CD1c-positive myeloid dendritic cell (primary cell): ENCODE results near the gene GRM1.

ENCODE experiments used
- DNase-seq: peaks from one replicate; pipeline ENCODE4 v3.0.0-alpha.2; 2016; ENCODE audit errors: extremely low spot score

GRM1 gene

DNA sequence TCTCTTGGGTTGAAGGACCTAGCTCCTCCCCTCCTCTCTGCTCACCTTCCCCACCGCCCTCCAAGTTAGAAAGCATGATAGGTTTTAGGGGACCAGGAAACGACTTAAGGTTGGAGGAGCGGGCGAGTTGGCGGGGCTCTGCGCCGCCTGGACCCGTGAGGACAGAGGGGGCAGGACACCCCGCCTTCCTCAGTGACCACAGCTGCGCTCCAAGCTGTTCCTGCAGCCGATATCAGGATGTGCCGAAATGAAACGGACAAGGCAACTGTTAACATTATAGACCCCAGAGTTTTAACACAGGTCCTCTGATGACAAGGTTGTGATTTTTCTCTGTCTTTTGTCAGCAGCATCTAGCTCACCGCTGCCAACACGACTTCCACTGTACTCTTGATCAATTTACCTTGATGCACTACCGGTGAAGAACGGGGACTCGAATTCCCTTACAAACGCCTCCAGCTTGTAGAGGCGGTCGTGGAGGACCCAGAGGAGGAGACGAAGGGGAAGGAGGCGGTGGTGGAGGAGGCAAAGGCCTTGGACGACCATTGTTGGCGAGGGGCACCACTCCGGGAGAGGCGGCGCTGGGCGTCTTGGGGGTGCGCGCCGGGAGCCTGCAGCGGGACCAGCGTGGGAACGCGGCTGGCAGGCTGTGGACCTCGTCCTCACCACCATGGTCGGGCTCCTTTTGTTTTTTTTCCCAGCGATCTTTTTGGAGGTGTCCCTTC, at the start of gene GRM1:
TSS of gene GRM1 (plus strand) at position 212 of the 722 bp plus-strand sequence. CDS start at position 668, 456 bp downstream.
- no peak for DNase-seq

DNA sequence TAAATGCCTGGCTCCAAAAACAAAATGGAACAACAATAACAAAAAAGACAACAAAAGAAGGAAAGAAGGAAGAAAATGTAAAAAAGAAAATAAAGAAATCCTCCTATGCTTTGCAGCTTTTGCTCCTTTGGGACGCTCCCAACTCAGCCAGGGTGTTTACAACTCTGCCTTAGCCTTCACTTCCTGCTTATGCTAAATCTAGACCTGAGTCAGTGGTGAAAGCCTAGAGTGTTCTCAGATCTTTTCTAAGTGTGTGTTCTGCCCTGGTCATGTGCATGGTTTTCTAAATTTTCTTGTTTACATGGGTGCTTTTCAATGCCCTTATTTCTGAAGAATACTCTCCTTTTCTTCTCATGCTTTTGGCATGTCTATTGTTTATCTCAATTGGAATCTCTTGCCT, 19.5 kb upstream of the GRM1 start:
- DNase-seq, result no peak

DNA sequence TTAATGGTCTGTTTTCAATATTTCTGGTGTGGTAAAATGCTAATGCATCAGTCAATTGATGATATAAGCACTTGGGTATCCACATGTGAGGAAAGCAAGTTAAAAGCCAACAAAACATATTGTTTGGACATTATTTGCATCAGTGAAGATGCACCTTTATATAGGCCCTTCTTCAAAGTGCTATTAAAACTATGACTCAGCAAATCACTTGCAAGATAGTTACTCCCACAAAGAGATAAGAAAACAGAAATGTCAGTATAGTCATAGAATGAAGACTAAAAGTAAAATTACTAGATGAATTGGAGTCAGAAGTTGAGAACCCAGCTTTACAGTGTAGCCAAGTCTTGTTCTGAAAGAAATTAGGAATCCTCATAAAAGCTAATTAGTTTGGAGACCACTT, 14.6 kb upstream of the GRM1 start:
- DNase-seq, result no peak

DNA sequence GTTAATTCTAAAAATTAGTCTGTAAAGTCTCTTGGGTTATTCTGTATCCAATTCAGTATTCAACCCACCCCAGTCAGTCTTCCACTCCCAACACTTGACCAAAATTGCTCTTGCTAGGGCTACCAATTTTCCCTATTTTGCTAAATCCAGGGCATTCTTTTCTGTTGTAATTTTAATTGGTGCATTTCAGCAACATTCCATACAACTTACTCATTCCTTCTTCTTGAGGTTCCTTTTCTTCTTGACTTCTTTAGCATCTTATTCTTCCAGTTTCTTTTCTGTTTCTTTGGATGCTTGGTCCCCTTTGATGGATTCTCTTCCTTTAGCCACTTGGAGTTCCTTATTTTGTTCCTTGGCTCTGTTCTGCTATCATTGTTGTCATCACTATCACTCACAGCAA, 11.2 kb upstream of the GRM1 start:
- DNase-seq, result no peak

DNA sequence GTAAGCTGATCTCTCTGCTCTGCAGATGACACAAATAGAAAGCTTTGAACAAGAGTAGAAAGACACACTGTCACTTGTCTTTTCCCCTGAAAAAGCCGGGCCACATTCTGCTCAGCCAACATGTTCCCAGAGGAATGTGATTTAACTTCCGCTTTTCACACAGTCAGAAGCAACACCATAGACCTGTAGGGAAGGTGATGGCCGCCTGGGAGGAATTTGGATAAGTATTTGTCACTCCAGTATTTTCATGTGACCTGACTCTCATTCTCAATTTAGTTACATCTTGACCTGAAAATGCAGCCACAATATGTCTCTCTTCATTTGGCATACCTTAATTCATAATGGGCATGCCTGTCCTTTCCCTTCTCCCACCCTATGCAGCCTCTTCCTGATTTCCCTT, 2.0 kb upstream of the GRM1 start:
- no peak for DNase-seq

DNA sequence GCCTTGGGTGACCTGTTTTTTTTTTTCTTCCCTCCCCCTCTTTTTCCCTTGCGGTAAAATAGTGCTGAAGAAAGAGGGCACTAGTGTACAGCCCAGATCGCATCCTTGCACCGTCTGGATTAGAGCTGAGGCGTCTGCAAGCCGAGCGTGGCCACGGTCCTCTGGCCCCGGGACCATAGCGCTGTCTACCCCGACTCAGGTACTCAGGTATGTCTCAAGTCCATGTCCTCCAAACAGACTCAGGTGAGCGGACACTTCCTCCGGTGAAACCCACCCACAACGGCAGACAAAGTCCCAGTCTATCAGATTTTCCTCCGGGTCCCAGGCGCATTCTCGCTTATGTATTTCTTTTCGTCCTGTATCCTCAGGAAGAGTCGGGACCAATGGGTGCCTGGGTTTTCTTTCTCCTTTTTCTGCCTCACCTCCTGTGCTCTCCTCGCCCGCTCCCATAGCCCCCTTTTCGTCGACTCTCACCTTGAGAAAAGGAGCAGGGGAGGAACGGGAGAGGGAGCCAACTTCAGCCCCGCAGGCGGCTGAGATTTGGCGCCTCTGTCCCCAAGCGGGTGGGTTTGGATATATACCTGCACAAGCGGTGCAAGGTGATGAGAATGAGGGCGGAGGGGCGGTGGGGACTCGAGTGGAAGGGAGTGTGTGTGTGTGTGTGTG, 1.1 kb upstream of the GRM1 start:
- DNase-seq, result no peak

DNA sequence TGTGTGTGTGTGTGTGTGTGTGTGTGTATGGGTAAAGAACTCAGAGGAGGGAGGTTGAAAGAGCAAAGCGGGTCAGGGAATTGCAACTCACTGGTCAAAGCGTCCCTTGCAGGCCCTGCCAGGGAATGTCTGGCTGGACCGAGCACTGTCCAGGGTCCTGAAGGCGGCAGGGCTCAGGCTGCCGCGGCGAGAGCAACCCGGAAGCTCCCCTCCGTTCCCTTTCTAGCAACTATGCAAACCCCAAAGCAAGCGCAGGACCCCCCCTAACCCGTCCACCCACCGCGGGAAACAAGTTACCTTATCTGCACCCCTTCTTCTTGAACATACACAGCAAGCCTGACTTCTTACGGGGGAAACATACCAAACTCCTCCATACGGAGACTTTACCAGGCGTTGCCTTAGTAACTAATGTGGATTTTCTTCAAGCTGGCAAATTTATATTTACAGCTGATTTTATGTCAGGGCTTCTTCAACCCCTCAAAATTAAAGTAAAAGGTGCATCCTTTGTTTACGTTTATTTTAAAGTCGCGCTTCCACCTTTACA, 538 bp upstream of the GRM1 start:
- peak; percentile 44 for DNase-seq

DNA sequence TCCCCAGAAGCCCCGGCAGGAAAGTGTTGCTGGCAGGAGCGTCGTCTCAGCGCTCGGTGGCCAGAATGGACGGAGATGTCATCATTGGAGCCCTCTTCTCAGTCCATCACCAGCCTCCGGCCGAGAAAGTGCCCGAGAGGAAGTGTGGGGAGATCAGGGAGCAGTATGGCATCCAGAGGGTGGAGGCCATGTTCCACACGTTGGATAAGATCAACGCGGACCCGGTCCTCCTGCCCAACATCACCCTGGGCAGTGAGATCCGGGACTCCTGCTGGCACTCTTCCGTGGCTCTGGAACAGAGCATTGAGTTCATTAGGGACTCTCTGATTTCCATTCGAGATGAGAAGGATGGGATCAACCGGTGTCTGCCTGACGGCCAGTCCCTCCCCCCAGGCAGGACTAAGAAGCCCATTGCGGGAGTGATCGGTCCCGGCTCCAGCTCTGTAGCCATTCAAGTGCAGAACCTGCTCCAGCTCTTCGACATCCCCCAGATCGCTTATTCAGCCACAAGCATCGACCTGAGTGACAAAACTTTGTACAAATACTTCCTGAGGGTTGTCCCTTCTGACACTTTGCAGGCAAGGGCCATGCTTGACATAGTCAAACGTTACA, 817 bp downstream of the GRM1 start:
- DNase-seq, result no peak

DNA sequence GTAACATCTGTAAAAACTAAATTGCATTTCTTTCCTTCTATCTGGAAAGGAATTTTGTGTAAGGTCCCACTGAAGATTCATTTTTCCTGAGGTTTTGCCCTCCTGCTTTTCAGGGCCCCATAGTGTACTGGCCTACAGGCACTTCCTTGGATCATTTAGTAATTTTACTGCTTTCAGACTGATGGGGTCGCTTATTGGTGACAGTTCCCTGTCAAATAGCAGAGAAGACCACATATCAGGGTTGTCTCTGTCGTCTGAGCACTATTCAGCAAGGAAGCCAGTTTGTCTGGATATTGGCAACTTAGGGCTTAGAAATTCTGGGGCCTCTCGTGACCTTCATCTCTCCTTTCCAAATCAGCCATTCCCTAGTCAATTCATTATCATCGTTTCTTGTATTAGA, 3.5 kb downstream of the GRM1 start:
- DNase-seq, result no peak

DNA sequence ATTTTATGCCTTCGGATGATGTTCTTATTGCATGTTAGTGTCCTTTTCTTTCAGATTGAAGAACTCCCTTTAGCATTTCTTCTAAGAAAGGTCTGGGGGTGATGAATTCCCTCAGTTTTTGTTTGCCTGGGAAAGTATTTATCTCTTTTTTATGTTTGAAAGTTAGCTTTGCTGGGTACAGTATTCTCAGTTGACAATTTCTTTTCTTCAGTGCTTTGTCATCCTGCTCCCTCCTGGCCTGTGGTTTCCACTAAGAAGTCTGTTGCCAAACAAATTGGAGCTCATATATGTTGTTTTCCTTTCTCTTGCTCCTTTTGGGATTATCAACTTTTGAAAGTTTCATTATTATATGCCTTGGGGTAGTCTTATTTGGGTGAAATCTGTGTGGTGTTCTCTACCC, 11.5 kb downstream of the GRM1 start:
- no peak for DNase-seq

DNA sequence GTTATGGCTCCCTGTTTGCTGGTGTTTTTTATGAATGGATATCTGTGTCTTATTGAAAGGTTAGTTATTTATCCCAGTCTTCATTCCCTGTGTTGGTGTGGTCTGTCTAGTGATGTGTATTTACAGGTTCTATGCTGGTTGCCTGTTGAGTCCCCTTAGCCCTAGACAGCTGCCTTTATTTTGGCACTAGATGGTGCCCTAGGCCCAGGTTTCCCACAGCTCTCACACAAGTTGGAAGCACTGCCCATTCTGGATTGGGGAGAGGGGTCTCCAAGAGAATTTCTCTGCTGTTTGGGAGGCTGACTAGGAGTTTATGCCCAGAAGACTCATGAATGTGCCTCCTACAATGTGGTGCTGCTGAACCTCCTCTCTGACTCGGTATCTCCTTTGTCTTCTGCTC, 12.4 kb downstream of the GRM1 start:
- DNase-seq, result no peak

DNA sequence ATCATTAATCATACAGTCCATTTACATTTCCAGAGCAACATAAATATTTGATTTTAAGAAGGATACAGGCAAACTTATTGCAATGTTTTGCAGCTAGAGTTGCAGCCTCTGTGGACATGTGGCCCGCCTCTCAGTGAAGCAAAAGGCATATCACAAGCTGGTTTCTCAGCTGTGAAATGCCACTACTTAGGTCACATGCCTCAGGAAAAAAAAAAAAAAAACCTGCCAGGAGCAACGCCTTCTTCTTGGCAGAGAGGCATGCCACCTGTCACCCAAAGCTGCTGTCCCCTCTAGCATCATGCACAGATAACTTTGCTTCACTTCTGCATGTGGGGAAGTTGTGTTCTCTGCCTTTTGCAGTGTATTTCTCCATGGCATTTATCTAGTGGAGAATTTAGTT, 18.5 kb downstream of the GRM1 start:
- no peak for DNase-seq

DNA sequence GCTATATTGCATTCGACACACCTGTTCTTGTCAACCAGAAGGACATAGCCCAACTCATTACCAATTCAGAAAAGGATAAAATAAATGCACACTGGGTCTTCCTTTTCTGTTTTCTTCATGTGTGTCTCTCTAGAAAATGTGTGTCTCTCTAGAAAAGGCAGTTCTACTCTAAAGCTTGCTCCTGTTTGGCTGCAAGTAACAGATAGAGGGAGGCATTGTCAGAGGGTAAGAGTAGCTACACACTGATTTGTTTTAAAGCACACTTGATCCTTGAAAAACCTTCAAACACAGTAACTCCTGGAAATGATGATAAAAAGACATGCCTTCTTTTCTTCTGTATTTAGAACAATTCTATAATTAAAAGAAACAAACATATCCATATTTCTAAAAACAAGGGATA, 21.3 kb downstream of the GRM1 start:
- DNase-seq, result no peak

DNA sequence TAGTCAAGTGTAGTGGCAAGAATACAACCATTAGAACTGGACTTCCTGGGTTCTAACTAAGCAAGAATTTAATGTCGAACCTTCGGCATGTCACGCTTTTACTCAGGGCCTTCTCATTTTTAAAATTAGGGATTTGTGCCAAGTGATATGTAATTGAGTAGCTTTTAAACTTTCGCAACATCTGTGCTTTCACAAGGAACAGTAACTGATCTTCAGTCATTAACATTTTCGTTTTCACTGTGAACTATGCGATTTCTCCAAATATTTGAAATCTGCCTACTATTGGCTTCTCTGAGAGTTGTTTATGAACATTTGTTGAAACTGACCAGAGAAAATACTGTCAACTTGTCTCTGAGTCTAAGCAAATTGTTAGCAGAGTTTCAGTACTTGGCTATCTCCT, 27.6 kb downstream of the GRM1 start:
- no peak for DNase-seq

DNA sequence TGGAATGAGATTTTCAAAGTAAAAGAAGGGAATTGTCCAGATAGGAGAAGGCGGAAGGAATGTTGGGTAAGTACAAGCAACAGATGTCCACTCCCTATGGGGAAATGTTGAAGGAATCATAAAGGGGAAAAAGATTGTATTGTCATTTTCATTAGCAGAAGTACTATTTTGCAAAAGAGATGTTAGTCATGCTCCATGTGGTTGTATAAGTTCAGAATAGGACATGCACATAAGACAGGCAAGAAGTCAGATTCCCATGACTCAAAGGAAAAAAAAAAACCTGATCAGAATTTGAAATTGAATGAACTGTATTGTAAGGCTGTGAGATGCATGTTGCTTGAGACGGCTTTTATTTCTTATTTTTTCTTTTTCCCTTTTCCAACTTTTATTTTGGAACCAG, 36.8 kb downstream of the GRM1 start:
- DNase-seq, result no peak

DNA sequence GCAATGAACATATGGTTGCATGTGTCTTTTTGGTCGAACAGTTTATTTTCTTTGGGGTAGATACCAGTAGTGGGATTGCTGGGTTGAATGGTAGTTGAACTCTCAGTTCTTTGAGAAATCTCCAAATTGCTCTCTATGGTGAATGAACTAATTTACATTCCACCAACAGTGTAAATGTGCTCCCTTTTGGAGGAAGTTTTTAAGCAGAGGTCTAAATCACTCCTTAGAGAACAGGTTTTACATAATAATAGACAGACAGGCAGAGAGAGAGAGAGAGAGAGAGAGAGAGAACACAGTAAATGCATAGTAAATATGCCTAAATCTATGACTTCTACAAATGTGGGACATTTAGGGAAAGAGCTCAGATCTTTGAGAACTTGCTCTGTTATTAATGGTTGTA, 37.6 kb downstream of the GRM1 start:
- no peak for DNase-seq

DNA sequence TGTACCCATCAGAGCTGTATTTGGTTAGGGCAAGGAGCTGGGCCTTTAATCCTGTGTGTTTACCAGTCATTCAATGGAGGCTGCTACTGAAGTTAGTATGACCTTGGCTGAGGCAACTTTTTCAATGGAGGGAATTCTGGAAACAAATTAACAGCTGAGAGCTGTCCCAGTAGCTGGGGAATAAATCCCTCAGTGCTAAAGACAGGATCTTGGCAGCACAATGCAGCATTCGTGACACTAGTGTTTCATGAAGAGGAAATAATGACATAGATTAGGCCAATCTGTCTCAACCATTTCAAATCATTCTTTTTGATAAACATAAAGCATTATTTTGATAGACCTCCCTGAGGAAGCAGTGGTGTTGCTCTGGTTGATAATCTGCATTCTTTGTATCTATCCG, 42.9 kb downstream of the GRM1 start:
- DNase-seq, result no peak

DNA sequence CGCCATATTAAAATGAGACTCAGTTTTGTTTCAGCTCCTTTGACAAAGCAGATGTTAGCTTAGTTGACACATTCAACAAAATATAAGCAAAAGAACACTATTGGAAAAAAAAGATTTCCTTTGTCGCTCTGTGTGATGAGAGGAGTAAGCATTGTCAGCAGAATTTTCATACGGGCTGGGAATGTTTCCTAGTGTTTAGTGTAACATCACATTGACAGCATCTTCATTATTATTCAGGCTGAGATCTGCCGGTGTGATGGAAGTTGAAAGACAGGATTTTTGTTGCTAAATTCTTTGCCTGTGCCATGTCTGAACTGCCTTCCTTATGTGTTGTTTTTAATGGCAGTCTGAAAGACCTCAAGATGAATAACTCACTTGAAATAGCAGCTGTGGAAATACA, 49.1 kb downstream of the GRM1 start:
- no peak for DNase-seq

DNA sequence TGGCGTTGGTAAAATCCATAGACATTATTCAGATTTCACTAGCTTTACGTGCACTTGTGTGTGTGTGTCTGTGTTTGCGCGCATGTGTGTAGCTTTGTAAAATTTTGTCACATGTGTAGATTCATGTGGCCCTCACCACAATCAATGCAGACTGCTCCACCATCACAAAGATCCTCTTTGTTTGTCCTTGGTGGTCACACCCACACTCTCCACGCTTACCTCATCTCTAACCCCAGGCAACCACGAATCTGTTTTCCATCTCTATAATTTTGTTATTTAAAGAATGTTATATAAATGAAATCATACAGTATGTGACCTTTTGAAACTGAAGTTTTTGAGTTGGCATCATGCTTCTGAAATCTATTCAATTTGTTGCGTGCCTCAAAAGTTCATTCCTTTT, 58.5 kb downstream of the GRM1 start:
- DNase-seq, result no peak

DNA sequence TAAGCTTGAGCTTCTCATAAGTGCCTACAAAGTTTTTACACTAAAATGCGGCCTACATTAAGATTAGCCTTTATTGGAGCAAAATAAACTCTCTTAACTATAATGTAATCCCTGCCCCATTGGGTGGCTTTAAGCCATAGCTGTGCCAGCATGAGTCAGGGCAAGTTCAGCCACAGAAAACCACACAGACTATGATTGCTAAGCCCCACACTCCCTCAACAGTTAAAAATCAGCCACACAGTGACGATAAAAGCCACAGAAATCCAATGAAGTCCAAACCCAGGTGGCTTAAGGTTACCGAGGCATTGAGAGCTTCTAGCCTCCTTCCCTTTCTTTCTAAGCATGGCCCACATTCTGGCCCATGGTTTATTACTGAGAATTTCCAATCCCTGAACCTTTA, 61.6 kb downstream of the GRM1 start:
- no peak for DNase-seq

DNA sequence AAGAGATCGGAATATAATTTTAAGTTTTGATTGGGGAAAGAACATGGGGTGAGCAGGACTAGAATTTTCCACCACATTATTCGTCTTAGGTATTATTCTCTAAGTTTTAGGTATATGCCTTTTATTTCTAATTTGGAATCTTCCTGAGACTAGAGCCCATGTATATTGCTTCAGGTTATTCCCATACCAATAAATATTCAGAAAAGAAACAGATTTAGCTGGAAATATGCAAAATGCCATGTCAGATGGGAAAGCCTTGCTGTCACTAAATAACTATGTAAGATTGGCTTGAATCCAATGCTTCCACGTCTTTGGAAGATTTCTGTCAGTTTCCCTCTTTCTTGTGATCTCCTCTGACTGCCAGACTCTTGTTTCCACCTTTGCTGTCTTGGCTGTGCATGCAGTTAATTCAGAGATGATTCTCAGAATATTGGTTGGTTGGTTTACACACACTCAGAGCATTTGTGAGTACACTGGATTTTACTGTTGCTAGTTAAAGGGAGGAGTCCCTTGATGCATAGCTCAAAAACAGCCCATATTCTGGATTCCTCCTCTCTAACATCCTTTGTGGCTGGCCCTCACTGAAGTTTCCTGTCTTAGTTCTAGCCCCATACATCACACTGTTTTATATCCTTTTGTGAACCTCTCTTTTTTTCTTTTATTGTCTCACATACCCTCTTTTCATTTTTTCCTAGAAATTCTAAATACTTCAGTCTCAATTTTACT, 64.3 kb downstream of the GRM1 start:
- no peak for DNase-seq

DNA sequence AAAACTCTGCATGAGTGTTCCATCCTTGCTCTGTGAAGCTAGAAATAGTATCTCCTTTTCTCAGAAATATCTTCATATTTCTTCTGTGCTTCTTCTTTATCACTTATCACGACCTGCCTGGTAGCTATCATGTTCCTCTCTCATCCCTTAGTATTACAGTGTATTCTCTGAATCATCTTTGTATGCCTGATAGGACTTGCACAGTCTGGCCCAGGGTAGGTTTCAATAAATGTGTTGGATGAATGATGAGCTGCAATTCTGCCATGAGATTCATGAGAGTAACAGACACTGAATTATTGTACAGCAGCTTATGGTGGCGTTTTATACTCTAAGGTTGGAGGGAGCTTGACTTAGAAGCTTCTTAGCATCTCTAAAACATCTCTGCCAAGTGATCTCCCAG, 66.6 kb downstream of the GRM1 start:
- DNase-seq, result no peak
